Activated CD8-positive, alpha-beta T cell treated with anti-CD3 and anti-CD28 coated beads for 36 hours (primary cell): ENCODE data around the gene DSE. TPM values are rescaled to one million over a fixed set of nuclear protein-coding genes. Genes with fewer than 3 reads are reported as not detected.

ENCODE experiments used
- ATAC-seq: fragments of 200-7000 bp; cut with Tn5 transposase; one replicate; pipeline ENCODE4 v1.10.0; 2021; ENCODE audit warnings: mild to moderate bottlenecking, moderate library complexity
- CTCF ChIA-PET: fragments of 350-600 bp; sonication (Branson Sonifier 250); formaldehyde crosslinking; loops from one replicate; lab custom pipeline; 2021; ENCODE audit warnings: antibody characterized with exemption; lab: Charles Lee
- POLR2A ChIA-PET: fragments of 350-600 bp; sonication (Branson Sonifier 250); formaldehyde crosslinking; loops from one replicate; lab custom pipeline; 2021; ENCODE audit warnings: antibody characterized with exemption; lab: Charles Lee
- DNase-seq: peaks from one replicate; pipeline ENCODE4 v3.0.0-alpha.2; 2020
- H3K27ac Mint-ChIP-seq: one replicate; pipeline ENCODE4 v1.8.0; 2021; ENCODE audit warnings: mild to moderate bottlenecking, mixed read lengths
- H3K27me3 Mint-ChIP-seq: one replicate; pipeline ENCODE4 v1.8.0; 2021; ENCODE audit warnings: mixed read lengths
- H3K36me3 Mint-ChIP-seq: one replicate; pipeline ENCODE4 v1.8.0; 2021; ENCODE audit warnings: low read depth, mixed read lengths
- H3K4me1 Mint-ChIP-seq: one replicate; pipeline ENCODE4 v1.8.0; 2021; ENCODE audit warnings: low read depth, mixed read lengths
- H3K4me3 Mint-ChIP-seq: one replicate; pipeline ENCODE4 v1.8.0; 2021; ENCODE audit warnings: mild to moderate bottlenecking, moderate library complexity, mixed read lengths
- H3K9me3 Mint-ChIP-seq: one replicate; pipeline ENCODE4 v1.8.0; 2021; ENCODE audit warnings: mixed read lengths
- intact Hi-C: fragments of 100-400 bp; cut with micrococcal nuclease; formaldehyde crosslinking; loops from one replicate; pipeline ENCODE4 v1.10.0; 2022
- total RNA-seq, 2 experiments: library from RNA; stranded (reverse); gene quantifications; one replicate each; pipeline ENCODE4 v1.2.3, GENCODE V29; 2021
- TF ChIP-seq, protein P1 (sequence below): fragments of 200-600 bp; IDR thresholded peaks from one replicate; pipeline ENCODE4 v1.8.0; 2022; ENCODE audit warnings: antibody characterized with exemption, mild to moderate bottlenecking

Gene DSE
- total RNA-seq, 2 experiments from 2014 or later = 5.3 to 5.4 TPM

DNA sequence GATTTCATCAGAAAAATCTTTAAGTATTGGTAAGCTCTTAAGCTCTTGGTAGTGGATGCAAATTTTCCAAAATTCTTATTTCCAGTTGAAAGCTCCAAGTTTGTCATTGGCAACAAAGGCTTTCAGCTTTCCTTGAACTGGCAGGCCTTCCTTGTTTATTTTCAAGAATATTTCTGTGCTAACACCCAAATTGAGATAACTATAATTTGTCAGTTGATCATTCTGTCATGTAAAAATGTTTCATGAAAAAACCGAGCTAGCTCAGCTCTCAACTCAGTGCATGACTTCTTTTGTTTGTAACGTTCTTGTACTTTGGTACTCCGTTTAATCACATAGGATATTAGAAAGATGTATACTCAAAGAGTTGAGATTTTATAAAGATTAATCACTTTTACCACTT, 51.5 kb downstream of the DSE start:
- DNase-seq (no peak), ATAC-seq (no peak)
- CTCF ChIA-PET = interaction anchor here (1.2 kb wide), 1 partner anchor 139 kb away, joined by 4 read pairs; no protein-coding TSS in a partner anchor
- TF ChIP-seq, protein P1, sequence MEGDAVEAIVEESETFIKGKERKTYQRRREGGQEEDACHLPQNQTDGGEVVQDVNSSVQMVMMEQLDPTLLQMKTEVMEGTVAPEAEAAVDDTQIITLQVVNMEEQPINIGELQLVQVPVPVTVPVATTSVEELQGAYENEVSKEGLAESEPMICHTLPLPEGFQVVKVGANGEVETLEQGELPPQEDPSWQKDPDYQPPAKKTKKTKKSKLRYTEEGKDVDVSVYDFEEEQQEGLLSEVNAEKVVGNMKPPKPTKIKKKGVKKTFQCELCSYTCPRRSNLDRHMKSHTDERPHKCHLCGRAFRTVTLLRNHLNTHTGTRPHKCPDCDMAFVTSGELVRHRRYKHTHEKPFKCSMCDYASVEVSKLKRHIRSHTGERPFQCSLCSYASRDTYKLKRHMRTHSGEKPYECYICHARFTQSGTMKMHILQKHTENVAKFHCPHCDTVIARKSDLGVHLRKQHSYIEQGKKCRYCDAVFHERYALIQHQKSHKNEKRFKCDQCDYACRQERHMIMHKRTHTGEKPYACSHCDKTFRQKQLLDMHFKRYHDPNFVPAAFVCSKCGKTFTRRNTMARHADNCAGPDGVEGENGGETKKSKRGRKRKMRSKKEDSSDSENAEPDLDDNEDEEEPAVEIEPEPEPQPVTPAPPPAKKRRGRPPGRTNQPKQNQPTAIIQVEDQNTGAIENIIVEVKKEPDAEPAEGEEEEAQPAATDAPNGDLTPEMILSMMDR = no peak
- Mint-ChIP-seq H3K4me3 (no peak overlapping the region), H3K27me3 (no peaks in the 10 kb centered on the region), H3K27ac (no peak overlapping the region), H3K36me3 (no peaks in the 10 kb centered on the region), H3K4me1 (peaks cover 3% of the 10 kb centered on the region), H3K9me3 (no peaks in the 10 kb centered on the region)
- POLR2A ChIA-PET = no interaction called here
- intact Hi-C loops = no loop called here

DNA sequence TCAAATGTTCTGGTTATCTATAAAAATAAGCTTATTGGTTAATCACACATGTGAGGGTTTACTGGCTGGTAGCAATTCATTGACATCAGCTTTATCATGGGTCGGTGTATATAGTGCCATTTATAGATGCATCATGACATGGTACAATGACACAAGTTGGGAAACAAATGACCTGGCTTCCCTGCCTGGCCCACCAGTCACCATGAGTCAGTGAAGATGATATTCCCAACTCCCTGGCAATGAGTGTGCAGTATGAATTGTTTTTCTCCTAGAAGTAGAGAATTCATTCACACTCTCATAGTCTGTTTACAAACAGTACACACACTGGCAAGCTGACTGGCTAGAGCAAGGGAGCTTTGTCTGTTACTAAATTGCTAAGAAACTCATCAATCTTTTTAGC, 53.3 kb downstream of the DSE start:
- intact Hi-C loops = no loop called here
- Mint-ChIP-seq H3K36me3 (no peaks in the 10 kb centered on the region), H3K4me3 (no peak overlapping the region), H3K27me3 (no peaks in the 10 kb centered on the region), H3K27ac (no peak overlapping the region), H3K4me1 (no peaks in the 10 kb centered on the region), H3K9me3 (no peaks in the 10 kb centered on the region)
- TF ChIP-seq, protein P1 = no peak
- CTCF ChIA-PET = interaction anchor here (1.3 kb wide), 1 partner anchor 13 kb away, joined by 4 read pairs; no protein-coding TSS in a partner anchor
- POLR2A ChIA-PET = interaction anchor here (0.5 to 0.8 kb wide), 2 partner anchors 17 to 56 kb away, joined by 3 read pairs; no protein-coding TSS in a partner anchor
- ATAC-seq (no peak), DNase-seq (no peak)

DNA sequence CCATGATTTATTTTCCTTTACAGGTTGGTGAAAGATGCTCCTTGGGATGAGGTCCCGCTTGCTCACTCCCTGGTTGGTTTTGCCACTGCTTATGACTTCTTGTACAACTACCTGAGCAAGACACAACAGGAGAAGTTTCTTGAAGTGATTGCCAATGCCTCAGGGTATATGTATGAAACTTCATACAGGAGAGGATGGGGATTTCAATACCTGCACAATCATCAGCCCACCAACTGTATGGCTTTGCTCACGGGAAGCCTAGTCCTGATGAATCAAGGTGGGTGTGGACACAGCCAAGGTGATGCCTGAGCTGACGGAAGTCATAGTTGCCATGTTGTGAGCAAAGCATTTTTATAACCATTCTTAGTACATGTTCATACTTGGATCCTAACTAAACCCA, 55.8 kb downstream of the DSE start:
- POLR2A ChIA-PET = no interaction called here
- no peaks in the 10 kb centered on the region for H3K27me3 Mint-ChIP-seq
- H3K36me3 Mint-ChIP-seq = no peaks in the 10 kb centered on the region
- H3K4me3 Mint-ChIP-seq = no peak overlapping the region
- DNase-seq = no peak
- intact Hi-C loops = no loop called here
- no peak for ATAC-seq
- TF ChIP-seq, protein P1 = no peak
- H3K9me3 Mint-ChIP-seq = no peaks in the 10 kb centered on the region
- H3K27ac Mint-ChIP-seq = no peak overlapping the region
- CTCF ChIA-PET = interaction anchor here (1.4 kb wide), 1 partner anchor 23 kb away, joined by 3 read pairs; no protein-coding TSS in a partner anchor
- no peaks in the 10 kb centered on the region for H3K4me1 Mint-ChIP-seq

DNA sequence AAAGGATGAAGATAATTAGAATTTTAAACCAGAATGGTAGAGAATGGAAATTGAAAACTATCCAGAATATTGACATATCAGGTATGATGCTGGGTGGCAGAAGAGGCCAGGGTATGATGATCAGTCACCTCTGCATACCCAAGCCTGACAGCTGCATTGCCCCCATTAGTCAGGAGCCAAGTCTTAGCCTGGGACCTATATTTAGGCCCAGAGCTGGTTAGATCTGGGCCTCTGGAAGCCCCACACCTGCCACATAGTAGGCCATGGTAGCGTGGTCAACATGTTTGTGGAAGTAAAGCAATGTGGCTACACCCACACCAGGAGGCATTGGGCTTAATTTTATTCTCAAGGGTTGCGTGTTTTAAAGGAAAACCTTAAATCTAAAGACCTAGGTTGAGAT, 58.4 kb downstream of the DSE start:
- ATAC-seq (no peak), DNase-seq (no peak)
- Mint-ChIP-seq H3K36me3 (no peaks in the 10 kb centered on the region), H3K9me3 (no peaks in the 10 kb centered on the region), H3K4me1 (no peaks in the 10 kb centered on the region), H3K27ac (no peak overlapping the region), H3K27me3 (no peaks in the 10 kb centered on the region), H3K4me3 (no peak overlapping the region)
- TF ChIP-seq, protein P1 = no peak
- POLR2A ChIA-PET = no interaction called here
- CTCF ChIA-PET = no interaction called here
- intact Hi-C loops = no loop called here

DNA sequence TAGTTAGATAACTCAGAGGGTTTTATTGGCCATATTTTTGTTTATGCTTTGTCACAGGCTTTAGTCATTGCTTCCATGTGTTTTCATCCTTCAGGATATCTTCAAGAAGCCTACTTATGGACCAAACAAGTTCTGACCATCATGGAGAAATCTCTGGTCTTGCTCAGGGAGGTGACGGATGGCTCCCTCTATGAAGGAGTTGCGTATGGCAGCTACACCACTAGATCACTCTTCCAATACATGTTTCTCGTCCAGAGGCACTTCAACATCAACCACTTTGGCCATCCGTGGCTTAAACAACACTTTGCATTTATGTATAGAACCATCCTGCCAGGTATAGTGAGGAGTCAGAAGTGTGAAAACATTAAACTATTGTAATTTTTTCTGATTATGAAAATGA, 60.1 kb downstream of the DSE start:
- Mint-ChIP-seq H3K9me3 (no peaks in the 10 kb centered on the region), H3K27ac (no peak overlapping the region), H3K4me1 (no peaks in the 10 kb centered on the region), H3K27me3 (no peaks in the 10 kb centered on the region), H3K36me3 (no peaks in the 10 kb centered on the region), H3K4me3 (no peak overlapping the region)
- intact Hi-C loops = no loop called here
- TF ChIP-seq, protein P1 = no peak
- ChIA-PET CTCF (interaction anchor here (1.2 kb wide), 1 partner anchor 140 kb away, joined by 3 read pairs; no protein-coding TSS in a partner anchor), POLR2A (no interaction called here)
- DNase-seq (no peak), ATAC-seq (no peak)
